ENCODE data around the gene PROP1.
"Not testable (repeated sequence)": the region's sequence is repeated elsewhere in the genome, so short reads cannot be mapped to it uniquely, and the experiment has no call there.

PROP1 gene

DNA sequence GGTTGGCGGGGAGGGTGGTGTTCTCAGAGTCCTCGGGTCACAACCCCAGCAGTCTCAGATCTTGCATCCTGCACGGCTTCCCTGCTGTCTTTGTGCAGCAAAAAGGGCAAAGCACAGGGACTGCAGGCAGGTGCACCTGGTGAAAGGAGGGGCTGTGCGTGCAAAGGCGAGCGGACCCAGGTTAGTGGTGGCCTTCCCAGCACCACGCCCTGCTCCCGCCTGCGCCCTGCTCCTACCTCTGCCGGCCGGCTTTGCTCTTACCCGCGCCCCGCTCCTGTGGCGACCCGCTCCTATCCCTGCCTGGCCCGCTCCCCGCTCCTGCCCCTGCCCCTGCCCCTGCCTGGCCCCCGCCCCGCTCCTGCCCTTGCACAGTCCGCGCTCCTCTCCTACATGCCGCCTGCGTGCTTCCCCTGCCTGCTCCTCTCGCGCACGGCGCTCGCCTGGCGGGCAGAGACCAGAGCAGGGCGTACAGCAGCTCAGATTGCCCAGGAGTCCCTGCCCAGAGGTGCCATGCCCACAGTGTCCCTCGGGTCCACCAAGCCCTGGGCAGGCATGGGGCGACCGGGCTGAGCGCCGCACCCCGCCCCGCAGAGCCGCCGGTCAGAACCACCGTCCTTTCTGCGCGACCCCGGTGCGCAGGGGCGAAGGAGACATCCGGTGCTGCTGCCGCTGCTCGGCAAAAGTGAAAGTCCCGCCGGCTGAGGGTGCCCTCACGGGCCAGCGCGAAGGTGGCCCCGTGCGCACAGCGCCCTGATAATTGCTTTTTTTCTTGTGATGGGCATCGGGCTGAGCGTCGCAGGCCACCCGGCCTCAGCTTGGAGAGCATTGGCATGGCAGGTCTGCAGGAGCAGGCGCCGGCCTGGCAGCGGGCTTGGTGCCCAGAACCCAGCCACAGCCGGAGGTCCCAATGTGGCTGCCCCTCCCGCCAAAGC is 52.0 kb downstream of the PROP1 start:
- DNase-seq: not testable (repeated sequence)

DNA sequence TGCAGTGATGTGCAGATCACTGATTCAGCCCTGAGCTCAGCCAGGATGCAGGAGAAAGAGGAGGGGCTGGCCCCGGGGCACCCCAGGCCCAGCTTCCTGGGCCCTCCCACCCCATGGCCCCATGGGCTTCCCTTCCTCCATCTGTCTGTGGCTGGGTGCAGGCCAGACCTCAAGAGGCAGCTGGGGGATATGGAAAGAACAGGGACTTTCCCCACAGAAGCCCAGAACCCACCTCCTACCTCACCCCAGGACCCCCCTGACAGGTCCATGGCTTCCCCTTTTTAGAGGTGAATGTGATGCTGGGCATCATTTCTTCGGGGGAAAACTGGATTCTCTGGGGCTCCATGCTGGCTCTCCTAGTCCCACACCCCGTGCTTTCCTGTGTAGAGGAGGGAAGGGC is 53.1 kb downstream of the PROP1 start:
- not testable (repeated sequence) for DNase-seq
